ENCODE results near the gene GNA14. TPM values are rescaled to one million over a fixed set of nuclear protein-coding genes. Genes with fewer than 3 reads are reported as not detected.
"Not testable (repeated sequence)": the region's sequence is repeated elsewhere in the genome, so short reads cannot be mapped to it uniquely, and the experiment has no call there.

The GNA14 gene
- total RNA-seq, 4 donors from 2014 or later, result 0.20 to 0.56 (median 0.22) TPM; not detected in 1

GRCh38 chr9:77647267-77648233 is 572 bp downstream of the GNA14 start:
- in situ Hi-C loops (cut with MboI; ENCODE audit: low sequenced_read_pairs in 4 of 4), result loop anchor here in 1 of 4 donors (10.0 kb wide), 1 partner anchor 193 kb away; no protein-coding TSS in a partner anchor

GRCh38 chr9:77643871-77644270 is 4.3 kb downstream of the GNA14 start:
- intact Hi-C loops (cut with DNase I; ENCODE audit: low total_unique reads), result loop anchor here (10.0 kb wide), 1 partner anchor 391 kb away; the partner anchor contains the start of gene GNAQ
- Histone ChIP-seq H3K27me3 (peaks cover 14 to 23% (median 21%) of the 10 kb centered on the region in 3 donors), H3K36me3 (no peaks in the 10 kb centered on the region), H3K4me3 (no peak overlapping the region), H3K27ac (no peak overlapping the region), H3K9me3 (no peaks in the 10 kb centered on the region), H3K4me1 (peaks cover 2 to 3% of the 10 kb centered on the region in 2 donors)
- DNase-seq (no peak), ATAC-seq (no peak)
- no peak for TF ChIP-seq CTCF (IDR thresholded peaks at IDR 0.05 in 4 of 5, conservative IDR thresholded peaks at IDR 0.05 in 1 of 5)
- in situ Hi-C loops (cut with MboI; ENCODE audit: low sequenced_read_pairs in 4 of 4), result loop anchor here in 1 of 4 donors (10.0 kb wide), 1 partner anchor 189 kb away; no protein-coding TSS in a partner anchor

More at GRCh38 chr9:77647267-77648233, 572 bp downstream of the GNA14 start:
- Histone ChIP-seq H3K4me3 (peak overlapping the region; percentile 43 to 58 (median 55)), H3K4me1 (peaks cover 5 to 8% of the 10 kb centered on the region in 2 donors), H3K27ac (peak overlapping the region in 1 of 4 donors; percentile 29), H3K27me3 (peaks cover 16 to 26% (median 21%) of the 10 kb centered on the region in 3 donors), H3K36me3 (no peaks in the 10 kb centered on the region), H3K9me3 (no peaks in the 10 kb centered on the region)
- DNase-seq (no peak), ATAC-seq (no peak)
- intact Hi-C loops (cut with DNase I; ENCODE audit: low total_unique reads), result loop anchor here (5.0 to 10.0 kb wide), 2 partner anchors 105 to 387 kb away; partner anchors contain the start of gene GNAQ
- no peak for TF ChIP-seq CTCF (IDR thresholded peaks at IDR 0.05 in 4 of 5, conservative IDR thresholded peaks at IDR 0.05 in 1 of 5)
- no peak for TF ChIP-seq POLR2A (IDR thresholded peaks at IDR 0.05)

GRCh38 chr9:77640741-77641580 is 7.2 kb downstream of the GNA14 start:
- no peaks in the 10 kb centered on the region for H3K4me1 ChIP-seq
- no peaks in the 10 kb centered on the region for H3K36me3 ChIP-seq
- DNase-seq (no peak), ATAC-seq (no peak)
- H3K9me3 ChIP-seq, result no peaks in the 10 kb centered on the region
- no peak for TF ChIP-seq POLR2A (IDR thresholded peaks at IDR 0.05)
- TF ChIP-seq CTCF (IDR thresholded peaks at IDR 0.05 in 4 of 5, conservative IDR thresholded peaks at IDR 0.05 in 1 of 5), result no peak
- intact Hi-C loops (cut with DNase I; ENCODE audit: low total_unique reads) (loop anchor here (10.0 kb wide), 1 partner anchor 394 kb away; the partner anchor contains the start of gene GNAQ), in situ Hi-C loops (cut with MboI; ENCODE audit: low sequenced_read_pairs in 4 of 4) (loop anchor here in 1 of 4 donors (10.0 kb wide), 1 partner anchor 186 kb away; no protein-coding TSS in a partner anchor)
- H3K27ac ChIP-seq, result no peak overlapping the region
- H3K4me3 ChIP-seq, result no peak overlapping the region
- peaks cover 0 to 2% (median under 1%) of the 10 kb centered on the region in 3 donors for H3K27me3 ChIP-seq

GRCh38 chr9:77632652-77633051 is 15.5 kb downstream of the GNA14 start:
- Histone ChIP-seq H3K4me3 (no peak overlapping the region), H3K36me3 (no peaks in the 10 kb centered on the region), H3K27ac (no peak overlapping the region), H3K9me3 (no peaks in the 10 kb centered on the region), H3K4me1 (no peaks in the 10 kb centered on the region), H3K27me3 (no peaks in the 10 kb centered on the region)
- ATAC-seq (no peak), DNase-seq (no peak)
- intact Hi-C loops (cut with DNase I; ENCODE audit: low total_unique reads), result no loop called here
- in situ Hi-C loops (cut with MboI; ENCODE audit: low sequenced_read_pairs in 4 of 4), result no loop called here
- TF ChIP-seq CTCF (IDR thresholded peaks at IDR 0.05 in 4 of 5, conservative IDR thresholded peaks at IDR 0.05 in 1 of 5), result no peak

- H3K27me3 ChIP-seq; H3K4me3 ChIP-seq; H3K36me3 ChIP-seq; ATAC-seq; intact Hi-C loops (cut with DNase I; ENCODE audit: low total_unique reads); H3K27ac ChIP-seq; DNase-seq; H3K4me1 ChIP-seq; H3K9me3 ChIP-seq: not testable (repeated sequence)
- in situ Hi-C loops (cut with MboI; ENCODE audit: low sequenced_read_pairs in 4 of 4), result loop anchor here in 1 of 4 donors (10.0 kb wide), 1 partner anchor 64 kb away; no protein-coding TSS in a partner anchor
Observed at GRCh38 chr9:77628864-77629263, 19.3 kb downstream of the GNA14 start.
